ENCODE data around the gene LRP1.
A peak's percentile ranks its signal among the peaks of the same experiment; 100 is the strongest.

LRP1 gene

DNA sequence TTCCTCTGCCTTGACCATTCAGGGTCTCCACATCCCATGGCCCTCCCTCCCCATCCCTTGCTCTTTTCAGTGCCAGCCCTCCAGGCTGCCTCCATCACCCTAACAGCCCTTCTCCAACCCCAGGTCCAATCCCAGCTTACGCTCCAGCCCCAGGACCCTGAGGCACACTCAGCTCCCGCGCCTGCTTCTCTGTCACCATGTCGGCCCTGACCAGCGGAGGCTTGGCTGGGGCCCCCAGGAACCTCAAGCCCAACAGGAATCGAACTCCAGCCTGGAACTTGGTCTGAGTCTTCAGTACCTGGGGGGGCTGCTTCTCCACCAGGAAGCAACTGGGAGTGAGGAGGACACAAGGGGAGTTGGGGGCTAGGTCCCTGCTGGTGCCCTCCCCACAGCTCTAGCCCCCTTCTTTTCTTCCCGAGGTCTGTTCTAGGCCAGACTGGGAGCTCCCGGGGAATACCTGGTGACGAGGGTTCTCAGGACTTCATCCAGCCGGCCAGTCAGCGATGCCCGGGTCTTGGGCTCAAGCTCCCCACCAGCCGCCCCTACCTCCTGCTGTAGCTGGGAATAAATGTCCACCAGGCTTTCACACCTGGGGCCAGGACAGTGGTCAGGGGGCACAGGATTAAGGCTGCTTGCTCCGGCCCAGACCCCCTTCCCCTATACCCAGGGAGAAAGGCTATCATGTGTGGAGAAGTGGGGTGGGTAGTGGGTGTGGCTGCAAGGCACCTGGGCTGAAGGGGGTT lies 23.1 kb upstream of the LRP1 start:
- TF ChIP-seq, protein P1, sequence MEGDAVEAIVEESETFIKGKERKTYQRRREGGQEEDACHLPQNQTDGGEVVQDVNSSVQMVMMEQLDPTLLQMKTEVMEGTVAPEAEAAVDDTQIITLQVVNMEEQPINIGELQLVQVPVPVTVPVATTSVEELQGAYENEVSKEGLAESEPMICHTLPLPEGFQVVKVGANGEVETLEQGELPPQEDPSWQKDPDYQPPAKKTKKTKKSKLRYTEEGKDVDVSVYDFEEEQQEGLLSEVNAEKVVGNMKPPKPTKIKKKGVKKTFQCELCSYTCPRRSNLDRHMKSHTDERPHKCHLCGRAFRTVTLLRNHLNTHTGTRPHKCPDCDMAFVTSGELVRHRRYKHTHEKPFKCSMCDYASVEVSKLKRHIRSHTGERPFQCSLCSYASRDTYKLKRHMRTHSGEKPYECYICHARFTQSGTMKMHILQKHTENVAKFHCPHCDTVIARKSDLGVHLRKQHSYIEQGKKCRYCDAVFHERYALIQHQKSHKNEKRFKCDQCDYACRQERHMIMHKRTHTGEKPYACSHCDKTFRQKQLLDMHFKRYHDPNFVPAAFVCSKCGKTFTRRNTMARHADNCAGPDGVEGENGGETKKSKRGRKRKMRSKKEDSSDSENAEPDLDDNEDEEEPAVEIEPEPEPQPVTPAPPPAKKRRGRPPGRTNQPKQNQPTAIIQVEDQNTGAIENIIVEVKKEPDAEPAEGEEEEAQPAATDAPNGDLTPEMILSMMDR (IDR thresholded peaks at IDR 0.05; ENCODE audit: borderline replicate concordance, control extremely low read depth, extremely low read depth, insufficient read depth, missing control alignments) = no peak
- peak; percentile 13 for DNase-seq (ENCODE audit: low spot score)
- in situ Hi-C loops (cut with MboI; ENCODE audit: low sequenced_read_pairs, unreplicated experiment) = no loop called here

GRCh38 chr12:57106021-57106708 lies 22.1 kb upstream of the LRP1 start:
- DNase-seq (ENCODE audit: low spot score) = peak; percentile 22
- in situ Hi-C loops (cut with MboI; ENCODE audit: low sequenced_read_pairs, unreplicated experiment) = no loop called here
- TF ChIP-seq, protein P1 (IDR thresholded peaks at IDR 0.05; ENCODE audit: borderline replicate concordance, control extremely low read depth, extremely low read depth, insufficient read depth, missing control alignments) = no peak

DNA sequence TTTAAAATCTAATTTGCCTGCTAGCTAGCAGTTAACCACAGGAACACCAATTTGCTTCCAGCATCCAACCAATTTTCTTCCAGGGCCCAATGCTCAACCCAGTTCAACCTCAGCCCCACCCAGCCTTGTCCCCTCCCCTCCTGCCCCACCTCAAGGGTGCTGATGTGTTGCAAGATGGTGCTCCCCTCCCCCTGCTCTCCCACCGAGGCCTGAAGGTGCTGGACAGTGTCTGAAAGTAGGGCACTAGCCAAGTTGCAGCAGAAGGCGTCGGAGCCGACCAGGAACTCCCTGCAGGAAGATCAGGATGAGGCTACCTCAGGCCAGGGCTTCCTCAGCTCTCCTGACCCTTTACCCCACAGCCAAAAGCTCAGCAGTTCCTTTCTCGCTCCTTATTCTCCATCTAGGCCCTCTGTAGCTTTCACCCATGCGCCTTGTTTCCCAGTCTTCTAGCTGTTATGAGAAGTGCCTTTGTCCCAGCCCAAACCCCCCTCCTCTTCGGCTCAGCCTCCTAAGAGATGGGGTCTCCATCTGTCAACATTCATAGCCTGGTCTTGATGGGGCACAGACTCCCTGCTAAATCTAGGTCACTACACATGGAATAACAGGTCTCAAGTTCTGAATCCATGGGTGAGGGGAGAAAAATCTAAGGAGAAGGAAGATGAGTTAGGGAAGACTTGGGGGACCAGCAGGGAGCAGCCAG lies 20.7 kb upstream of the LRP1 start:
- in situ Hi-C loops (cut with MboI; ENCODE audit: low sequenced_read_pairs, unreplicated experiment) = no loop called here
- DNase-seq (ENCODE audit: low spot score) = no peak
- TF ChIP-seq, protein P1 (IDR thresholded peaks at IDR 0.05; ENCODE audit: borderline replicate concordance, control extremely low read depth, extremely low read depth, insufficient read depth, missing control alignments) = no peak

GRCh38 chr12:57109207-57110103 lies 18.8 kb upstream of the LRP1 start:
- TF ChIP-seq, protein P1 (IDR thresholded peaks at IDR 0.05; ENCODE audit: borderline replicate concordance, control extremely low read depth, extremely low read depth, insufficient read depth, missing control alignments) = no peak
- in situ Hi-C loops (cut with MboI; ENCODE audit: low sequenced_read_pairs, unreplicated experiment) = loop anchor here (5.0 to 10.0 kb wide), 3 partner anchors 42 to 355 kb away; partner anchors contain the start of genes PRIM1 and ZBTB39
- peak; percentile 12 for DNase-seq (ENCODE audit: low spot score)

DNA sequence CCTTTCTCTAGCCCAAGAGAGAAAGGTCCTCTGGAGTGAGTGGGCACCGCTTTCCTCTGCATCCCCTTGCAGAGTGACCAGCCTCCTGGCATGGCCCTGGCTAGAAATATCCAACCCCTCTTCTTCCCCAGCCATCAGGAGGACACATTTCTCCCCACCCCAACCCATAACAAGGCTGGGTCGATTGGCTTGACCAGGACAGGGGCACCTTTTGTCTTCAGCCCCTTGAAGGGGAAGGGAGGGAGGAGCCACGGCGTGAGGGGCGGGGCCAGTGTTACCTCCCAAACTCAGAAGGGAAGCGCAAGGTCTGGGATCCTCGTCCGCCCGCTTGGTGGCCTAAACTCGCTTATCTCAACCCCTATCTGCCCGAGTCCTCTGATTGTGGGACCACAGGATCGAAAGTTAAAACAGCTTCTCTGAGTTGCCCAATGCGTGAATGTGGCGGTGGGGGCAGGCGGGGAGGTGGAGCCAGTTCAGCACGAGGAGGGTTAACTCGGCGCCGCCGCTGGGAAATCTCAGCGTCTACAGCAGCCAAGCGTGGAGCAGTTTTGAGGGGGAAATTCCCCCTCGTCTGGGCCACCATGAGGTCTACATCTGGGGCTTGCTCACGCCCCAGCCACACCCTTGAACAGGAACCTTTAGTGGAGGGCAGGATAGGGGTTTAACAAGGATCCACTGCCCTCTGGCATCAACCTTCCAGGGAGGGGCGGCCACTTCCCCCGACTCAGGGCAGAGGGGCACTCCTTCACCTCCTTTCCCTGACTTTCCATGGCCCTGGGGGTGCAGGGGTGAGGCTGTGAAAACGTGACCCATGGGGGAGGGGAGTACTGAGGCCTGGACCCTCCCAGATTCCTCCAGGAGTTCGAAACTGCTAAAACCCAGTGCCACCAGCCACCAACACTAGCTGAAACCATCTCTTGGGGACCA lies 17.9 kb upstream of the LRP1 start:
- in situ Hi-C loops (cut with MboI; ENCODE audit: low sequenced_read_pairs, unreplicated experiment) = loop anchor here (5.0 to 10.0 kb wide), 3 partner anchors 43 to 356 kb away; partner anchors contain the start of genes PRIM1 and ZBTB39
- peak; percentile 84 for DNase-seq (ENCODE audit: low spot score)
- TF ChIP-seq, protein P1 (IDR thresholded peaks at IDR 0.05; ENCODE audit: borderline replicate concordance, control extremely low read depth, extremely low read depth, insufficient read depth, missing control alignments) = no peak

Data from GM13976 (cell line).